Naive thymus-derived CD4-positive, alpha-beta T cell (primary cell): ENCODE data around the gene ESPN. TPM values are rescaled to one million over a fixed set of nuclear protein-coding genes. Genes with fewer than 3 reads are reported as not detected.
A peak's percentile ranks its signal among the peaks of the same experiment; 100 is the strongest.
"Not testable (repeated sequence)": the region's sequence is repeated elsewhere in the genome, so short reads cannot be mapped to it uniquely, and the experiment has no call there.

Experiments
- ATAC-seq: fragments of 150-1000 bp; cut with Tn5 transposase; 2 replicates; pipeline ENCODE4 v1.10.0; 2021; ENCODE audit warnings: mild to moderate bottlenecking, moderate library complexity
- CTCF ChIA-PET: fragments of 350-600 bp; sonication (Branson Sonifier 250); formaldehyde crosslinking; loops from one replicate; lab custom pipeline; 2021; ENCODE audit warnings: antibody characterized with exemption; lab: Charles Lee
- POLR2A ChIA-PET: fragments of 350-600 bp; sonication (Branson Sonifier 250); formaldehyde crosslinking; loops from one replicate; lab custom pipeline; 2021; ENCODE audit warnings: antibody characterized with exemption, inconsistent platforms; lab: Charles Lee
- DNase-seq, 9 donors: peaks; one replicate each; pipeline versions ENCODE4 v3.0.0 to v3.0.0-alpha.2; 2020 to 2022; ENCODE audit warnings: mixed read lengths in 1 of 9
- H3K27ac ChIP-seq: one replicate; pipeline ENCODE4 v1.7.0; 2013; ENCODE audit warnings: mild to moderate bottlenecking, low read depth, low read length, moderate library complexity
- H3K27me3 ChIP-seq, 2 donors: one replicate each; pipeline ENCODE4 v1.7.0; 2013; ENCODE audit warnings: low read length in 2 of 2, mild to moderate bottlenecking in 2 of 2, moderate library complexity in 2 of 2; ENCODE audit not compliant: control insufficient read depth in 2 of 2, insufficient read depth in 2 of 2
- H3K36me3 ChIP-seq, 3 experiments: 1 replicate in 2 of 3; 2 replicates in 1 of 3; pipeline ENCODE4 v1.7.0; 2013; ENCODE audit warnings: low read length in 3 of 3, mild to moderate bottlenecking in 3 of 3, moderate library complexity in 1 of 3; ENCODE audit not compliant: insufficient read depth in 3 of 3, control insufficient read depth in 2 of 3
- H3K4me1 ChIP-seq, 2 donors: one replicate each; pipeline ENCODE4 v1.7.0; 2013; ENCODE audit warnings: low read length in 2 of 2, mild to moderate bottlenecking in 2 of 2, moderate library complexity in 1 of 2; ENCODE audit not compliant: control insufficient read depth in 2 of 2, insufficient read depth in 2 of 2
- H3K4me3 ChIP-seq: 2 replicates; pipeline ENCODE4 v1.7.0; 2013; ENCODE audit warnings: mild to moderate bottlenecking, low read length
- H3K9me3 ChIP-seq, 3 experiments: 1 replicate in 2 of 3; 2 replicates in 1 of 3; pipeline ENCODE4 v1.7.0; 2013; ENCODE audit warnings: low read length in 3 of 3; ENCODE audit not compliant: control insufficient read depth in 2 of 3
- H3K27ac Mint-ChIP-seq, 9 donors: one replicate each; pipeline ENCODE4 v1.8.0; 2020 to 2022; ENCODE audit warnings: mixed read lengths in 9 of 9, mild to moderate bottlenecking in 8 of 9, moderate library complexity in 5 of 9, inconsistent platforms in 2 of 9
- H3K27me3 Mint-ChIP-seq, 5 donors: one replicate each; pipeline ENCODE4 v1.8.0; 2021 to 2022; ENCODE audit warnings: mixed read lengths in 5 of 5, mild to moderate bottlenecking in 1 of 5
- H3K36me3 Mint-ChIP-seq, 5 donors: one replicate each; pipeline ENCODE4 v1.8.0; 2020 to 2022; ENCODE audit warnings: mixed read lengths in 5 of 5, mild to moderate bottlenecking in 3 of 5, inconsistent platforms in 1 of 5
- H3K4me1 Mint-ChIP-seq, 7 donors: one replicate each; pipeline ENCODE4 v1.8.0; 2020 to 2022; ENCODE audit warnings: mixed read lengths in 7 of 7, mild to moderate bottlenecking in 3 of 7, inconsistent platforms in 1 of 7
- H3K4me3 Mint-ChIP-seq, 10 donors: one replicate each; pipeline ENCODE4 v1.8.0; 2020 to 2022; ENCODE audit warnings: mild to moderate bottlenecking in 10 of 10, mixed read lengths in 10 of 10, moderate library complexity in 6 of 10, inconsistent platforms in 2 of 10
- H3K9me3 Mint-ChIP-seq, 11 donors: one replicate each; pipeline ENCODE4 v1.8.0; 2020 to 2022; ENCODE audit warnings: mixed read lengths in 11 of 11, mild to moderate bottlenecking in 4 of 11, inconsistent platforms in 1 of 11, moderate library complexity in 1 of 11
- intact Hi-C, 2 donors: fragments of 100-400 bp; cut with micrococcal nuclease; formaldehyde crosslinking; loops; one replicate each; pipeline ENCODE4 v1.15.1; 2023
- polyA plus RNA-seq, 2 donors: library from polyadenylated mRNA; unstranded; fragments of 300-500 nt; fragmentation: Illumina TruSeq; gene quantifications; one replicate each; pipeline ENCODE4 v1.2.3, GENCODE V29; 2021
- total RNA-seq, 6 experiments: library from RNA in 5 of 6; stranded (reverse) in 5 of 6; gene quantifications; 1 replicate in 5 of 6; 2 replicates in 1 of 6; pipeline ENCODE4 v1.2.3 and lab custom pipeline; 2021 to 2026

ESPN gene
- total and polyA plus RNA-seq, 7 experiments from 2014 or later = 0.40 to 2.9 (median 2.1) TPM

- peaks cover 4 to 29% (median 7%) of the 10 kb centered on the region in 5 donors for H3K27me3 Mint-ChIP-seq
- ATAC-seq, H3K36me3 ChIP-seq, H3K27me3 ChIP-seq, H3K36me3 Mint-ChIP-seq, H3K27ac ChIP-seq, H3K9me3 Mint-ChIP-seq, H3K27ac Mint-ChIP-seq, H3K4me3 Mint-ChIP-seq, H3K4me1 ChIP-seq, H3K4me1 Mint-ChIP-seq, H3K4me3 ChIP-seq, H3K9me3 ChIP-seq, POLR2A ChIA-PET, intact Hi-C loops: not testable (repeated sequence)
- CTCF ChIA-PET = interaction anchor here (1.0 to 2.3 kb wide), 3 partner anchors 8 to 11 kb away, joined by 3 to 5 read pairs (median 5); no protein-coding TSS in a partner anchor
- peak in 1 of 9 donors; percentile 2 for DNase-seq
Measured at GRCh38 chr1:6431645-6432579, 7.3 kb downstream of the ESPN start.

GRCh38 chr1:6434186-6434585, 9.6 kb downstream of the ESPN start:
- H3K4me1 Mint-ChIP-seq = peaks cover 0 to 6% (median 5%) of the 10 kb centered on the region in 7 donors
- DNase-seq (no peak), ATAC-seq (no peak)
- H3K27me3 Mint-ChIP-seq = peaks cover 13 to 39% (median 14%) of the 10 kb centered on the region in 5 donors
- no peak overlapping the region for H3K27ac Mint-ChIP-seq
- no peak overlapping the region for H3K4me3 ChIP-seq
- H3K4me1 ChIP-seq = no peaks in the 10 kb centered on the region
- no peaks in the 10 kb centered on the region for H3K9me3 Mint-ChIP-seq
- no peaks in the 10 kb centered on the region for H3K27me3 ChIP-seq
- POLR2A ChIA-PET = interaction anchor here (0.7 to 1.0 kb wide), 2 partner anchors 10 to 13 kb away, joined by 3 read pairs; partner anchors contain the start of gene ESPN
- H3K9me3 ChIP-seq = no peaks in the 10 kb centered on the region
- no peaks in the 10 kb centered on the region for H3K36me3 ChIP-seq
- no peak overlapping the region for H3K4me3 Mint-ChIP-seq
- CTCF ChIA-PET = no interaction called here
- intact Hi-C loops = no loop called here
- H3K27ac ChIP-seq = no peak overlapping the region
- no peaks in the 10 kb centered on the region for H3K36me3 Mint-ChIP-seq

- ChIA-PET CTCF (interaction anchor here (6.2 kb wide), 1 partner anchor 13 kb away, joined by 44 read pairs; the partner anchor contains the start of gene HES2), POLR2A (no interaction called here)
- no peak for ATAC-seq
- intact Hi-C loops = loop anchor here in 1 of 2 donors (5.0 kb wide), 1 partner anchor 42 kb away; no protein-coding TSS in a partner anchor
- no peak for DNase-seq
- no peaks in the 10 kb centered on the region for H3K9me3 ChIP-seq
- H3K4me1 Mint-ChIP-seq = peaks cover 0 to 12% (median 6%) of the 10 kb centered on the region in 7 donors
- H3K36me3 Mint-ChIP-seq = no peaks in the 10 kb centered on the region
- H3K4me3 Mint-ChIP-seq = no peak overlapping the region
- peaks cover 18 to 44% (median 20%) of the 10 kb centered on the region in 5 donors for H3K27me3 Mint-ChIP-seq
- H3K36me3 ChIP-seq = no peaks in the 10 kb centered on the region
- H3K27ac ChIP-seq = no peak overlapping the region
- H3K27ac Mint-ChIP-seq = no peak overlapping the region
- no peaks in the 10 kb centered on the region for H3K27me3 ChIP-seq
- no peak overlapping the region for H3K4me3 ChIP-seq
- no peaks in the 10 kb centered on the region for H3K9me3 Mint-ChIP-seq
- H3K4me1 ChIP-seq = no peaks in the 10 kb centered on the region
Measured at GRCh38 chr1:6435129-6435528, 10.6 kb downstream of the ESPN start.

GRCh38 chr1:6435547-6435946, 11.0 kb downstream of the ESPN start:
- ATAC-seq (no peak), DNase-seq (no peak)
- no peaks in the 10 kb centered on the region for H3K4me1 ChIP-seq
- no peak overlapping the region for H3K27ac ChIP-seq
- Mint-ChIP-seq H3K9me3 (no peaks in the 10 kb centered on the region), H3K27me3 (peaks cover 17 to 40% (median 18%) of the 10 kb centered on the region in 5 donors), H3K36me3 (no peaks in the 10 kb centered on the region), H3K27ac (no peak overlapping the region), H3K4me3 (no peak overlapping the region), H3K4me1 (peaks cover 0 to 12% (median 6%) of the 10 kb centered on the region in 7 donors)
- ChIA-PET POLR2A (no interaction called here), CTCF (interaction anchor here (0.7 to 6.2 kb wide), 2 partner anchors 14 to 198 kb away, joined by 3 to 44 read pairs; partner anchors contain the start of gene HES2)
- H3K27me3 ChIP-seq = no peaks in the 10 kb centered on the region
- intact Hi-C loops = loop anchor here in 1 of 2 donors (5.0 kb wide), 1 partner anchor 42 kb away; no protein-coding TSS in a partner anchor
- no peaks in the 10 kb centered on the region for H3K9me3 ChIP-seq
- no peaks in the 10 kb centered on the region for H3K36me3 ChIP-seq
- H3K4me3 ChIP-seq = no peak overlapping the region

GRCh38 chr1:6436277-6436676, 11.7 kb downstream of the ESPN start:
- H3K27ac ChIP-seq, H3K27me3 ChIP-seq, ATAC-seq, H3K36me3 Mint-ChIP-seq, POLR2A ChIA-PET, H3K27ac Mint-ChIP-seq, H3K9me3 Mint-ChIP-seq, DNase-seq, H3K4me3 ChIP-seq, H3K4me1 ChIP-seq, H3K36me3 ChIP-seq, H3K9me3 ChIP-seq, H3K4me3 Mint-ChIP-seq: not testable (repeated sequence)
- Mint-ChIP-seq H3K4me1 (peaks cover 0 to 14% (median 9%) of the 10 kb centered on the region in 7 donors), H3K27me3 (peaks cover 18 to 42% (median 20%) of the 10 kb centered on the region in 5 donors)
- CTCF ChIA-PET = interaction anchor here (0.7 to 6.2 kb wide), 3 partner anchors 13 to 197 kb away, joined by 3 to 44 read pairs (median 3); partner anchors contain the start of gene HES2
- intact Hi-C loops = loop anchor here in 1 of 2 donors (5.0 kb wide), 1 partner anchor 41 kb away; no protein-coding TSS in a partner anchor

- H3K27ac ChIP-seq, DNase-seq, H3K27me3 ChIP-seq, H3K4me3 ChIP-seq, H3K4me3 Mint-ChIP-seq, H3K9me3 Mint-ChIP-seq, H3K27ac Mint-ChIP-seq, H3K9me3 ChIP-seq, H3K36me3 ChIP-seq, ATAC-seq, H3K36me3 Mint-ChIP-seq, H3K4me1 ChIP-seq: not testable (repeated sequence)
- H3K4me1 Mint-ChIP-seq = peaks cover 0 to 14% (median 9%) of the 10 kb centered on the region in 7 donors
- CTCF ChIA-PET = interaction anchor here (0.6 to 6.2 kb wide), 8 partner anchors 12 to 190 kb away, joined by 3 to 44 read pairs (median 4); partner anchors contain the start of genes HES2 and TNFRSF25
- H3K27me3 Mint-ChIP-seq = peaks cover 18 to 45% (median 20%) of the 10 kb centered on the region in 5 donors
- intact Hi-C loops = loop anchor here in 1 of 2 donors (5.0 kb wide), 1 partner anchor 40 kb away; no protein-coding TSS in a partner anchor
- POLR2A ChIA-PET = interaction anchor here (0.9 to 1.6 kb wide), 3 partner anchors 23 to 56 kb away, joined by 3 to 7 read pairs (median 3); partner anchors contain the start of gene TNFRSF25
Measured at GRCh38 chr1:6437012-6437700, 12.6 kb downstream of the ESPN start.
